ENCODE measurements around the gene ELAVL1.
A peak's percentile ranks its signal among the peaks of the same experiment; 100 is the strongest.

The ELAVL1 gene

GRCh38 chr19:8020681-8021080 is 15.2 kb upstream of the ELAVL1 start:
- no peak for DNase-seq

GRCh38 chr19:8017808-8018207 is 12.4 kb upstream of the ELAVL1 start:
- peak; percentile 65 for DNase-seq

- DNase-seq = peak; percentile 30
These were observed 523 bp downstream of the ELAVL1 start for GRCh38 chr19:8004723-8005513.

- DNase-seq = no peak
These were observed 1.4 kb downstream of the ELAVL1 start for GRCh38 chr19:8004001-8004400.

GRCh38 chr19:8001995-8002849 is 3.2 kb downstream of the ELAVL1 start:
- DNase-seq = peak; percentile 82

- no peak for DNase-seq
These were observed 3.8 kb downstream of the ELAVL1 start for GRCh38 chr19:8001651-8001994.

GRCh38 chr19:8000298-8001038 is 5.0 kb downstream of the ELAVL1 start:
- DNase-seq = no peak

- DNase-seq = no peak
These were observed 6.1 kb downstream of the ELAVL1 start for GRCh38 chr19:7999376-7999775.

GRCh38 chr19:7997809-7998480 is 7.5 kb downstream of the ELAVL1 start:
- no peak for DNase-seq

- no peak for DNase-seq
These were observed 8.6 kb downstream of the ELAVL1 start for GRCh38 chr19:7996883-7997282.

- no peak for DNase-seq
These were observed 9.7 kb downstream of the ELAVL1 start for GRCh38 chr19:7995810-7996158.

GRCh38 chr19:7994928-7995809 is 10.3 kb downstream of the ELAVL1 start:
- DNase-seq = no peak

- DNase-seq = no peak
These were observed 11.3 kb downstream of the ELAVL1 start for GRCh38 chr19:7994114-7994513.

- DNase-seq = no peak
These were observed 11.9 kb downstream of the ELAVL1 start for GRCh38 chr19:7993560-7993959.

GRCh38 chr19:7992575-7992974 is 12.9 kb downstream of the ELAVL1 start:
- DNase-seq = no peak

GRCh38 chr19:7989071-7989575 is 16.3 kb downstream of the ELAVL1 start:
- DNase-seq = no peak

- DNase-seq = no peak
These were observed 17.1 kb downstream of the ELAVL1 start for GRCh38 chr19:7988307-7988706.

- no peak for DNase-seq
These were observed 18.2 kb downstream of the ELAVL1 start for GRCh38 chr19:7987114-7987768.

- no peak for DNase-seq
These were observed 18.9 kb downstream of the ELAVL1 start for GRCh38 chr19:7986321-7987113.

- no peak for DNase-seq
These were observed 19.9 kb downstream of the ELAVL1 start for GRCh38 chr19:7985481-7985911.

Data from RPMI8226 (cell line).